Upper lobe of left lung (tissue), 6 donors: ENCODE results near the gene CCT8L2. TPM values are rescaled to one million over a fixed set of nuclear protein-coding genes. Genes with fewer than 3 reads are reported as not detected.
"Not testable (repeated sequence)": the region's sequence is repeated elsewhere in the genome, so short reads cannot be mapped to it uniquely, and the experiment has no call there.

Experiments used
- ATAC-seq, 2 donors: fragments of 200-7000 bp; cut with Tn5 transposase; one replicate each; pipeline ENCODE4 v1.9.1; 2022; ENCODE audit warnings: mild to moderate bottlenecking in 2 of 2, moderate library complexity in 2 of 2; ENCODE audit not compliant: low FRiP score in 2 of 2
- DNase-seq, 2 donors: peaks; one replicate each; pipeline ENCODE4 v3.0.0-alpha.2; 2019 to 2020
- H3K27ac ChIP-seq, 4 donors: fragments of 200-600 bp; sonication (generic); one replicate each; pipeline ENCODE4 v1.5.1; 2016 to 2019
- H3K27me3 ChIP-seq, 4 donors: fragments of 200-600 bp; sonication (generic); one replicate each; pipeline ENCODE4 v1.5.1; 2017 to 2019
- H3K36me3 ChIP-seq, 4 donors: fragments of 200-600 bp; sonication (generic); one replicate each; pipeline ENCODE4 v1.5.1; 2016 to 2019
- H3K4me1 ChIP-seq, 4 donors: fragments of 200-600 bp; sonication (generic); one replicate each; pipeline ENCODE4 v1.5.1; 2018 to 2019
- H3K4me3 ChIP-seq, 4 donors: fragments of 200-600 bp; sonication (generic); one replicate each; pipeline ENCODE4 v1.5.1; 2017 to 2019; ENCODE audit warnings: mild to moderate bottlenecking in 2 of 4, moderate library complexity in 1 of 4
- H3K9me3 ChIP-seq, 4 donors: fragments of 200-600 bp; sonication (generic); one replicate each; pipeline ENCODE4 v1.5.1; 2018 to 2019
- EP300 ChIP-seq, 4 donors: sonication (generic); formaldehyde crosslinking; IDR thresholded peaks; one replicate each; pipeline ENCODE4 v1.5.1; 2017; ENCODE audit warnings: antibody characterized with exemption in 4 of 4, control low read depth in 2 of 4
- POLR2A ChIP-seq, 4 donors: fragments of 450-650 bp; IDR thresholded peaks; one replicate each; pipeline ENCODE4 v1.5.1; 2016 to 2017; ENCODE audit warnings: antibody characterized with exemption in 4 of 4, mild to moderate bottlenecking in 2 of 4
- POLR2AphosphoS5 ChIP-seq, 2 donors: sonication (generic); formaldehyde crosslinking; IDR thresholded peaks; one replicate each; pipeline ENCODE4 v1.5.1; 2017; ENCODE audit warnings: antibody characterized with exemption in 2 of 2
- WGBS, 2 donors: methylation state at CpG; one replicate each; pipeline ENCODE4 v1.1.5; 2017 to 2018; 5-methylcytosine and 5-hydroxymethylcytosine counted together
- total RNA-seq, 6 donors: library from RNA; depleted of rRNA in 4 of 6; stranded (reverse); fragments of >200 nt in 4 of 6; gene quantifications; one replicate each; pipeline versions ENCODE4 v1.1.0 to v1.2.1, GENCODE V29; 2016 to 2021
- TF ChIP-seq, protein P1 (sequence below), 6 experiments: fragments of 450-650 bp in 4 of 6; fragments of 200-600 bp in 2 of 6; sonication (generic) in 2 of 6; IDR thresholded peaks; one replicate each; pipeline ENCODE4 v1.5.1; 2016 to 2019; ENCODE audit warnings: antibody characterized with exemption in 6 of 6
- donor health status: DM: no; HTN: no; CAD: no; lungs with moderate emphysema.
- donor health status: DM: no; HTN: yes; CAD: no; lungs with severe emphysema.

The CCT8L2 gene
- total RNA-seq, 6 donors from 2014 or later, result not detected

DNA sequence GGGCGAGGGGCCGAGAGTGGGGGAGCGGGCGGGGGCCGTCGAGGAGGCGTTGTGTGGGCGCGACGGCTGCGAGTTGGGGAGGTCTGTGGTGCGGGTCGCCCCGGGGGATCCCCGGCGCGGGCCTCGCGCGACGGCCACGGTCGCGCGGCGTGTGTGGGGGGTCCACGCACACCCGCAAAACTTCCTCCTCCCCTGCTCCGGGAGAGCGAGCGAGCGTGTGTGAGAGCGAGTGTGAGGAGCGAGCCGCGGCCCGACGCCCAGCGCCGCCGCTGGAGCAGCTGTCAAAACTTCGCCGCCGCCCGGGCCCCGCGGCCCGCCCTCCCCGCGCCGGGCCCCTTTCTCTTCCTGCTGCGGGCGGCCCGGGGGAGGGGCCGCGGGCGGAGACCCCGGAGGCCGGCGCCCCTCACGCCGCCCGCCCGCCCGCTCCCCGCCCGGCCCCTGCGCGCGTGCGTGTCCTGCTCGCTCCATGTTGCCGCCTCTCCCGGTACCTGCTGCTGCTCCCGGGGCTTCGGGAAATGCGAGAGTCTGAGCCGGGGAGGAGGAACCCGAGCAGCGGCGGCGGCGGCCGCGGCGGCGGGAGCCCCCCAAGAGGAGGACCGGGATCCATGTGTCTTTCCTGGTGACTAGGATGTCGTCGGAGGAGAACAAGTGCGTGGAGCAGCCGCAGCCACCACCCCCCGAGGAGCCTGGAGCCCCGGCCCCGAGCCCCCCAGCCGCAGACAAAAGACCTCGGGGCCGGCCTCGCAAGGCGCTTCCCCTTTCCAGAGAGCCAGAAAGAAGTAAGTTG is 9.0 kb upstream of the CCT8L2 start:
- Histone ChIP-seq H3K9me3 (peaks cover 0 to 5% (median 0%) of the 10 kb centered on the region in 4 donors), H3K36me3 (no peaks in the 10 kb centered on the region), H3K27me3 (peaks cover 0 to 28% (median 9%) of the 10 kb centered on the region in 4 donors), H3K4me3 (peak overlapping the region in 3 of 4 donors; percentile 40 to 45 (median 43)), H3K27ac (peak overlapping the region in 2 of 4 donors; percentile 60 to 73), H3K4me1 (peaks cover 0 to 21% (median 3%) of the 10 kb centered on the region in 4 donors)
- ATAC-seq, result peak in 1 of 2 donors; percentile 79
- DNase-seq, result peak in 1 of 2 donors; percentile 90
- TF ChIP-seq POLR2A (IDR thresholded peaks at IDR 0.05) (no peak), POLR2AphosphoS5 (IDR thresholded peaks at IDR 0.05) (no peak), EP300 (IDR thresholded peaks at IDR 0.05) (no peak)
- TF ChIP-seq, protein P1, sequence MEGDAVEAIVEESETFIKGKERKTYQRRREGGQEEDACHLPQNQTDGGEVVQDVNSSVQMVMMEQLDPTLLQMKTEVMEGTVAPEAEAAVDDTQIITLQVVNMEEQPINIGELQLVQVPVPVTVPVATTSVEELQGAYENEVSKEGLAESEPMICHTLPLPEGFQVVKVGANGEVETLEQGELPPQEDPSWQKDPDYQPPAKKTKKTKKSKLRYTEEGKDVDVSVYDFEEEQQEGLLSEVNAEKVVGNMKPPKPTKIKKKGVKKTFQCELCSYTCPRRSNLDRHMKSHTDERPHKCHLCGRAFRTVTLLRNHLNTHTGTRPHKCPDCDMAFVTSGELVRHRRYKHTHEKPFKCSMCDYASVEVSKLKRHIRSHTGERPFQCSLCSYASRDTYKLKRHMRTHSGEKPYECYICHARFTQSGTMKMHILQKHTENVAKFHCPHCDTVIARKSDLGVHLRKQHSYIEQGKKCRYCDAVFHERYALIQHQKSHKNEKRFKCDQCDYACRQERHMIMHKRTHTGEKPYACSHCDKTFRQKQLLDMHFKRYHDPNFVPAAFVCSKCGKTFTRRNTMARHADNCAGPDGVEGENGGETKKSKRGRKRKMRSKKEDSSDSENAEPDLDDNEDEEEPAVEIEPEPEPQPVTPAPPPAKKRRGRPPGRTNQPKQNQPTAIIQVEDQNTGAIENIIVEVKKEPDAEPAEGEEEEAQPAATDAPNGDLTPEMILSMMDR (IDR thresholded peaks at IDR 0.05), result no peak
- 3% methylated on average over 8 of the region's 100 CpGs; no CpG with 5 or more reads in 1 of the 2 donors for WGBS, 2 donors

DNA sequence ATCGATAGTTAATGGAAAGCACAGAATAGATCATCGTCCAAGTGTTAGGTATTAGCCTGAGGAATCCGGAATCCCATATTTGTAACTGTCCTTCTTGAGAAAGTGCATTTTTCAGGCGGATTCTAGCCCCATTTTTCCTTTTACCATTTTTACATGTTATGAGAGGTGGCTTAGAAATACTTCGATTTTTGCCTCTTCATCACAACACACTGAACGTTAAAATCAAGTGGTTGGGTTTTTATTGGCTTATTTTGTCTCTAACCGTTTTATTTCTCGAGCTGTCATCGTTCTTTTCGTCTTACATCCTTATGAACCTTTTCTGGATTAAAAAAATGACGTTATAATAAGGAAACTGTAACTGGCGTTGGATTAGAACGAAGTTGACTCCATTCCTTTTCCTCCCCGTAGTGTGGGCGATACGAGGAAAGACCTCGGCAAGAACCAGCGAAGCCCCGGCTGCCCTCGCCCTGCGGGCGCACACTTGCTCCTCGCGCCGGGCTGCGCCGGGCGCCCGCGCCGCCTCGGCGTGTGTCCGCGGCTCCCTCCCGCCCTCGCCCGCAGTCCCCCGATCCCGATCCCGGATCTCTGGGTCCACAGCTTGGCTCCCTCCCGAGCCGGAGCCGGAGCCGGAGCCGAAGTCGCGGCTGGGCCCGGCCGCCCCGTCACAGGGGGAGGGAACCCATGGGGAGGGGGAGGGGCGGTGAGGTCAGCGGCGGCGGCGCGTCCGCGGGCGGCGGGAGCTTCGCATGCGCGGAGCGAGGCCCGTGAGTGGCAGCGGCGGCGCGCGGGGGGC is 8.2 kb upstream of the CCT8L2 start:
- not testable (repeated sequence) for H3K36me3 ChIP-seq, H3K9me3 ChIP-seq
- DNase-seq (peak; percentile 29 to 96), ATAC-seq (peak in 1 of 2 donors; percentile 95)
- H3K27me3 ChIP-seq, result peaks cover 0 to 28% (median 9%) of the 10 kb centered on the region in 4 donors
- WGBS, 2 donors, result 6 to 12% methylated on average over 22 to 29 of the region's 71 CpGs
- H3K4me1 ChIP-seq, result peaks cover 0 to 21% (median 3%) of the 10 kb centered on the region in 4 donors
- H3K27ac ChIP-seq, result peak overlapping the region in 2 of 4 donors; percentile 60 to 73
- peak overlapping the region in 3 of 4 donors; percentile 40 to 45 (median 43) for H3K4me3 ChIP-seq

DNA sequence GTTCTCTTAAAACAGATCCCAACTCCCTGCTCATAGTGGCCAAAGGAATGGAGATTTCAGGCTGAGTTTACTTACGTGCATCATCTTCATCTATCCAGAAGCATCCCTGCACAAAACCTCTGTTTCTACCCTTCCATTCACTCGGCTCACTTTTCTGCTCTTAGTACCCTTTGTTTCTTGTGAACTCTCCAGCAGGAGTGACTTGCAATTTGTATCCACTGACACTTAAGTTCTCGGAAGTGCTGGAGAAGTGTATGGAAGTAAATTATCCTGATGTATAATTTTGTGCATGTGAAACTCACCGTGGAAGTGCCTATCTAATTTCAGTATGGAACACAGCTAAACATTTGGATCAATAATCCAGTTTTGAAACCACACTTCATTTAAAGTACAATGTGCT is 7.0 kb upstream of the CCT8L2 start:
- not testable (repeated sequence) for H3K36me3 ChIP-seq, H3K4me3 ChIP-seq, DNase-seq, H3K27ac ChIP-seq, H3K9me3 ChIP-seq, ATAC-seq
- WGBS, 2 donors, result 30 to 40% methylated on average over 4 of the region's 4 CpGs
- Histone ChIP-seq H3K27me3 (peaks cover 0 to 28% (median 9%) of the 10 kb centered on the region in 4 donors), H3K4me1 (peaks cover 0 to 21% (median 3%) of the 10 kb centered on the region in 4 donors)

DNA sequence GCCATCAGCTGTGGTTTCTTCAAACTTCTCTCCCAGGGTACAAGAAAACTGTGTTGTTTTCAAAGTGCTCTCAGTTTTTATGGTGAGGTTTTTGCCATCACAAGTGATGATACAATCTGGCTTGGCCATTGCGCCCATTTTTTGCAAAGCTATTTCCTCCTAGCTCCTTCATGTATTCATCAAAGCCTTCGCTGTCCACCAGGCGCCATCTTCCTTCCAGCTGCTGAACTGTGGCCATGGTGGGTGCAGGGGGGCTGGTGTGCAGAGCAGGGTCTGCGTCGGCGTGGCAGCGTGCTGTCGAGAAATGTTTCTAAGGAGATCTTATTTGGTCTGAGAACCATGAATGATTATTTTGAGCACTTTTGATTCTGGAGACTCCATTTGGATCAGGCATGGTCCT is 2.6 kb upstream of the CCT8L2 start:
- 79 to 89% methylated on average over 8 of the region's 8 CpGs for WGBS, 2 donors
- not testable (repeated sequence) for H3K4me3 ChIP-seq, H3K27me3 ChIP-seq, H3K27ac ChIP-seq, ATAC-seq, H3K36me3 ChIP-seq, H3K9me3 ChIP-seq, H3K4me1 ChIP-seq
- peak in 1 of 2 donors; percentile 52 for DNase-seq

DNA sequence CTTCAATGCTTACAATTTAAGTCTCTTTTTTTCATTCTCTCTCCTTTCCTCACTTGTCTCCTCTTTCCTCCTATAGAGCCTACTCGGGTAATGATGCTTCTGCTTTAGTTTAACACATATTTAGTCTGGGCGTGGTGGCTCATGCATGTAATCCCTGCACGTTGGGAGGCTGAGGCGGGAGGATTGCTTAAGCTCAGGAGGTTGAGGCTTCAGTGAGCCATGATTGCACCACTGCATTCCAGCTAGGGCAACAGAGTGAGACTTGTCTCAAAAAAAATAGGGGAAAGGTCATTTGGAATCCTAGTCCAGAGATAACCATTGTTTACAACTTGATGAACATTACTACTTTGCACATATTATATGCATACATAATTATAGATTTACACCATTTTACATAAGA is 1.4 kb upstream of the CCT8L2 start:
- Histone ChIP-seq H3K27me3 (no peaks in the 10 kb centered on the region), H3K4me3 (no peak overlapping the region), H3K36me3 (no peaks in the 10 kb centered on the region), H3K27ac (no peak overlapping the region), H3K4me1 (no peaks in the 10 kb centered on the region), H3K9me3 (no peaks in the 10 kb centered on the region)
- no peak for ATAC-seq
- TF ChIP-seq POLR2A (IDR thresholded peaks at IDR 0.05), result no peak
- DNase-seq, result no peak
- WGBS, 2 donors, result 75 to 79% methylated on average over 4 of the region's 4 CpGs

DNA sequence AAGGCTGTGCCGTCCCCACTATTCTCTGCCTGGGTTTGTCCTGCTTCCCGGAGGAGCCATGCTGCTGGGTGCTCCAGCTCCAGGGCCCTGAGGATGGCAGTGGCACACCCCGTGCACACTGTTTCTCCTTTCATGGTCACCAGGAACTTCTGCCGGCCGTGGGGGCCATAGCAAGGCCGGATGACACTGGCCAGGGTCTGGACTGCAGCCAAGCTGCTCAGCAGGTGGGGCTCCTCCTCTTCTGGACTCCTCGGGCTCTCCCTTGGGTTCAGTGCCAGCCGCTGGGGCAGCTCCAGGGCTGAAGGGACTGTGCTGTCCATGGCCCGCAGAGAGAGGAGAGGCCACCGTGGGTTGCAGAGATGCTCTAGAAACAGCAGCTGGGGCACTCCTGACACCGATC is 379 bp downstream of the CCT8L2 start:
- 82 to 88% methylated on average over 3 to 11 of the region's 11 CpGs for WGBS, 2 donors
- not testable (repeated sequence) for H3K4me3 ChIP-seq, H3K36me3 ChIP-seq, H3K4me1 ChIP-seq, H3K9me3 ChIP-seq, H3K27me3 ChIP-seq, H3K27ac ChIP-seq
- DNase-seq (peak in 1 of 2 donors; percentile 70), ATAC-seq (peak in 1 of 2 donors; percentile 17)

DNA sequence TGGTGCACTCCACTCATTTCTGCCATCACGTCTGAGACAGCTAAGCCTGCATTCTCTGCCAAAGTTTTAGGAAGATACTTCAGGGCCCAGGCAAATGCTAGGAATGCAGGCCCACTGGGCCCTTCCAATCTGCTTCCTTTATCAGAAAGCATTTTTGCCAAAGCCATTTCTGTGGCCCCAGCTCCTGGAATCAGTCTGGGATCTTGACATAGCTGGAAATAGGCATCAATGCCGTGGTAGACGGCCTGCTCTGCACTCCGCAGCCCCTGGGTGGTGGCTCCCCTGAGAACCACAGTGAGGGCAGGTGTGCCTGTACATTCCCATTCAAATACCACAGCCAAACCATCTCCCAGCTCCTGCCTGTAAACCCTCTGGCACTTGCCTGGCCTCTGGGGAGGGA is 1.5 kb downstream of the CCT8L2 start:
- H3K27me3 ChIP-seq, H3K36me3 ChIP-seq, DNase-seq, H3K4me3 ChIP-seq, ATAC-seq, H3K4me1 ChIP-seq, H3K9me3 ChIP-seq, H3K27ac ChIP-seq: not testable (repeated sequence)
- 78 to 89% methylated on average over 3 to 4 of the region's 4 CpGs for WGBS, 2 donors
